DMS 273 (cell line): ENCODE measurements around the gene MLYCD.

Experiments used
- DNase-seq: peaks from one replicate; lab custom pipeline; 2025; ENCODE audit not compliant: unreplicated experiment; lab: John Stamatoyannopoulos, UW

Gene MLYCD

GRCh38 chr16:83898463-83899271 lies at the start of gene MLYCD:
Gene MLYCD, plus strand, starts transcription at chr16:83899115. Its CDS starts 30 bp downstream, at chr16:83899145.
- peak; percentile 94 for DNase-seq

GRCh38 chr16:83849421-83849820 lies 49.5 kb upstream of the MLYCD start:
- no peak for DNase-seq

GRCh38 chr16:83850947-83851346 lies 48.0 kb upstream of the MLYCD start:
- no peak for DNase-seq

GRCh38 chr16:83851473-83851872 lies 47.4 kb upstream of the MLYCD start:
- no peak for DNase-seq

GRCh38 chr16:83852774-83853173 lies 46.1 kb upstream of the MLYCD start:
- no peak for DNase-seq

- DNase-seq: no peak
These were observed 45.1 kb upstream of the MLYCD start for GRCh38 chr16:83853834-83854233.

- DNase-seq: no peak
These were observed 44.5 kb upstream of the MLYCD start for GRCh38 chr16:83854420-83854819.

- DNase-seq: no peak
These were observed 42.1 kb upstream of the MLYCD start for GRCh38 chr16:83856792-83857191.

- DNase-seq: no peak
These were observed 39.6 kb upstream of the MLYCD start for GRCh38 chr16:83859265-83859664.

- DNase-seq: no peak
These were observed 36.3 kb upstream of the MLYCD start for GRCh38 chr16:83862661-83863060.

- no peak for DNase-seq
These were observed 35.2 kb upstream of the MLYCD start for GRCh38 chr16:83863682-83864081.

GRCh38 chr16:83870830-83871229 lies 28.1 kb upstream of the MLYCD start:
- no peak for DNase-seq

GRCh38 chr16:83878838-83879237 lies 20.1 kb upstream of the MLYCD start:
- DNase-seq: peak; percentile 79

GRCh38 chr16:83882163-83882885 lies 16.6 kb upstream of the MLYCD start:
- DNase-seq: peak; percentile 31

GRCh38 chr16:83886199-83886971 lies 12.5 kb upstream of the MLYCD start:
- DNase-seq: no peak

- peak; percentile 81 for DNase-seq
These were observed 11.8 kb upstream of the MLYCD start for GRCh38 chr16:83887080-83887479.

GRCh38 chr16:83887564-83887963 lies 11.4 kb upstream of the MLYCD start:
- no peak for DNase-seq

GRCh38 chr16:83888672-83889044 lies 10.3 kb upstream of the MLYCD start:
- DNase-seq: no peak

- DNase-seq: no peak
These were observed 8.6 kb upstream of the MLYCD start for GRCh38 chr16:83890359-83890758.

GRCh38 chr16:83891742-83892141 lies 7.2 kb upstream of the MLYCD start:
- DNase-seq: peak; percentile 12

GRCh38 chr16:83895243-83895642 lies 3.7 kb upstream of the MLYCD start:
- no peak for DNase-seq

- no peak for DNase-seq
These were observed 3.0 kb upstream of the MLYCD start for GRCh38 chr16:83895942-83896341.
